NCI-H2196 (cell line): ENCODE measurements around the gene COQ10A.

Source experiments
- DNase-seq: peaks from one replicate; lab custom pipeline; 2025; ENCODE audit not compliant: unreplicated experiment; lab: John Stamatoyannopoulos, UW

The COQ10A gene

DNA sequence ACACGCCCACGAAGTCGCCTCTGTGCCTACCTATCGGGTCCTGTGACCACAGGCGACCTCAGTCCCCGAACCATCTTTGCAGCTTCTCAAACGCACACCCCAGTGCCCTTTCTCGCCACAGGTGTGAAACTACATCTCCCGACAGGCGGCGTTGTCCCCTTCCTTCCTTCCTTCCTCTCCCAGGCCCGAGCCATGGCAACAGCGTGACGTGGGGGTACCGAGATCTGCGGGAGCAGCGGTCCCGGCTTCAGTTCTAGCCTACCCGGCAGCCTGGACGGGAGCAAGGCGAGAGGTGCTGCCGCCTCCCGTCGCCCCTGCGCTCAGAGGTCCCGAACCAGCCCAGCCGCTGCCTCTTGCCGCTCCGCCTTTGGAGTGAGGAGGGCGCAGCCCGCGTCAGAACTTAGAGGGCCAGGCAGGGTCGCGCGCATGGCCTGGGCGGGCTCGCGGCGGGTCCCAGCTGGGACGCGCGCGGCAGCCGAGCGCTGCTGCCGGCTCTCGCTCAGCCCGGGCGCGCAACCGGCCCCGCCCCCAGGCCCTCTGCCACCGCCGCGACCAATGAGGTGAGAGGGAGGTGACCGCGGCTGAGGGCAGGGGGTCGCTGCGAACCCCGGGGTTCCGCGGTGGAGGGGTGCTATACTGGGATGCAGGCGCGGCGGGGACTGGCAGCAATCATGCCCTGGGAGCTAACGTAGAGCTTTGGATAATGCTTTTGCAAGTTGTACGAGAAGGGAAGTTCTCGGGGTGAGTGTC, at the start of gene COQ10A:
Gene COQ10A, plus strand, starts transcription at position 250 of the 750 bp plus-strand sequence. Its CDS starts 177 bp downstream, at position 427.
- DNase-seq = peak; percentile 93

DNA sequence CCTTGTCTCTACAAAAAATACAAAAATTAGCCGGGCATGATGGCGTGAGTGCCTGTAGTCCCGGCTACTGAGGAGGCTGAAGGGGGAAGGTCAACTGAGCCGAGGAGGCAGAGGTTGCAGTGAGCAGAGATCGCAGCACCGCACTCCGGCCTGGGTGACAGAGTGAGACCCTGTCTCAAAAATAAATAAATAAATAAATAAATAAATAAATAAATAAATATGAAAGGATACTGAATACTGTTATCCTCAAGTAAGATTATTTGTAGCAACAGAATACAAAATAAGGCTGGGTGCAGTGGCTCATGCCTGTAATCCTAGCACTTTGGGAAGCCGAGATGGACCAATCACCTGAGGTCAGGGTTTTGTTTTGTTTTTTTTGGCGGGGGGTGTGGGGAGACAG, 46.9 kb upstream of the COQ10A start:
- DNase-seq = no peak

DNA sequence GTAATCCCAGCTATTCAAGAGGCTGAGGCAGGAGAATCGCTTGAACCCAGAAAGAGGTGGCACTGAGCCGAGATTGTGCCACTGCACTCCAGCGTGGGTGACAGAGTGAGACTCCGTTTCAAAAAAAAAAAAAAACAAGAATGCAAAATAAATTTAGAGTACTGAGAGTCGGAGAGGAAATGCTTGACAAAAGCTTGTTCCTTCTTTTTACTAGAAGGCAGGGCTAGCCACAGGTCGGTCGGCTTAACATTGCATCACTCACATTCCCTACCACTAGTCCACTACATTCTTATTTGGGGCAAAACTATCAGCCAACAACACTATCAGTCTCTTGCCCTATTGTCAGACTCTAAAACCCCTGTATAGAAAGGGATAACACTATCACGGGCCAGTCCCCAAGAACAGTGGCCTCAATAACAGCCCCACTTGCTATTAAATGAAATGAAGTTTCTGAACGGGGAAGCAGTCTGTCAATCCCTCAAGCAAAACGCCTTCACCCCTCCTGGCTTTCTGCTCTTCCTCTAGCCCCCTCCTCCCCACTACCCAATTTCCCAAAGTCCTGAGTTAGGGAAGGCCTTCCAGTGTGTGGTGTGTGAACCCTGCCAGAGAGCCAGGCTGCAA, 46.0 kb upstream of the COQ10A start:
- DNase-seq = no peak

DNA sequence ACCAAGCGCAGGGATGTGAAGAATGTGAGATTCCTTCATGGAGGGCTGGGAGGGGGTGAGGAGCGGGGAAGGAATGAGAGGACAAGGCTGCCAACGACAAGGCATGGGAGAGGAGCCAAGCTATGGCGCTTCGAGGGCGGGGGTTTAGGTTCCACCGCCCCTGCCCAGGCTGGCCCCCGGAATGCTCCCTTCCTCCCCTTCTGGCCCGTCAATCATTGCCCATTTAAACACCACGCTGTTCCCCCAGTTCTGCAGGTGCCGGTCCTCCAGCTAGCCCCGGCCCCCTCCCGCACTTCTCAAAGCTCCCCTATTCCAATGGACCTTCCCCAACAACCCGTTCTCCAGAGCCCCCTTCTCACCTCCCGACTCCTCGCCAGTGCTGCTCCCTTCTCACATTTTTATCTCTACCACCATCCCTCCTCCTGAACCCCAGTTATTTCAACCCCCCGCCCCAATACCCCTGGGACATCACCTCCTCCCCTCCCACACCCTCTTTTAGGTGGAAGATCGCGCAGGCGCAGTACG, 45.4 kb upstream of the COQ10A start:
- no peak for DNase-seq

DNA sequence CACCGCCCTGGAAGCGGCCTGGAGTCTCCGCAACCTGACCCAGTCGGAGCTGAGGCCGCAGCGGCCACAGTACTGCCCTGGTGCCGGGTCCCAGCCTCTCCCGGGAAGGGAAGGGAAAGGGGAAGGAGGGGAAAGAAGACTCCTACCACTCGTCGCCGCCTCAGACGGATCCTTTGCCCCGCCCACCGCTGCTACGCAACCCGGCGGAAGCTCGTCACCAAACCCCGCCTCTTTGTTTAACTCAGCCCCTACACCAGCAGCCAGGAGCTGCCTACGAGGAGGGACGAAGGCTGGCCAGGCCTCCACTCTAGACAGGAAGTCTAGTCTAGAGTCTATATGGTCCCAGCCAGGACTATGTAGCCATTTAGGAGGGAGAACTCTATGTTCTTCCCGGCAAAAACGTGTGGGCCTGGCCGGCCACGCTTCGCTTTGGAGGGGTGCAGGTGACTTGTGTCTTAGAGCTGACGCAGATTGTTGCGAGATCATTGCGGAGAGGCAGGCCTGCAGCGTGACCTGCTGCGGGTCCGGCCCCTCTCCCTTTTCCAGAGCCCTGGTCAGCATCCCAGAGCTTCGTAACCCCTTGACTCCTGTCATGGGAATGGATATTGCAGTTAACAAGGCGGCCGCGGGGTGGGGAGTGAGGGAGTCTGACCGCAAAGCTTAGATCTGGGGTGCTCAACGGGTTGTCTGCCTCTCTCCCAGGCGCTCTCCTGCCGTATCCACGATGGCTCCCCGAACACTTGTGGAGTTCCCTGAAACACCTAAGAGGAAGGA, 44.8 kb upstream of the COQ10A start, which contains the start of gene RNF41:
Gene RNF41, minus strand, starts transcription at position 166 of the 774 bp plus-strand sequence. CDS start 7,875 bp downstream, outside the sequence.
- peak; percentile 96 for DNase-seq

DNA sequence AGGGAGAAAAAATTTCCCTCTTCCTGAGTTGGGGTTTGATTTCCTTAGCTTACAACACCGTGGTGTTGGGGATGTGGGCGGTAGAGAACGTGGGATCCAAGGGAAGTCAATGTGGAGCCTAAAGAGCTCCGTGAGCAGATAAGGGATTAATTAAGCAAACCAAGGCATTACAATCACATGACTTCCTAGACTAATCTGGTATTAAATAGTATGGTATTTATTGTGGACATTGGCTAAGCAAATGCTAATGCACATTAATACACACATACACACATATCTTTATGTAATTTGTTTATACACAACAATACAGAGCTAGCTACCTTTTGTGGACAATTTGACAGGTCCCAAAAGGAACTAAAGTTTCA, 44.2 kb upstream of the COQ10A start:
- no peak for DNase-seq

DNA sequence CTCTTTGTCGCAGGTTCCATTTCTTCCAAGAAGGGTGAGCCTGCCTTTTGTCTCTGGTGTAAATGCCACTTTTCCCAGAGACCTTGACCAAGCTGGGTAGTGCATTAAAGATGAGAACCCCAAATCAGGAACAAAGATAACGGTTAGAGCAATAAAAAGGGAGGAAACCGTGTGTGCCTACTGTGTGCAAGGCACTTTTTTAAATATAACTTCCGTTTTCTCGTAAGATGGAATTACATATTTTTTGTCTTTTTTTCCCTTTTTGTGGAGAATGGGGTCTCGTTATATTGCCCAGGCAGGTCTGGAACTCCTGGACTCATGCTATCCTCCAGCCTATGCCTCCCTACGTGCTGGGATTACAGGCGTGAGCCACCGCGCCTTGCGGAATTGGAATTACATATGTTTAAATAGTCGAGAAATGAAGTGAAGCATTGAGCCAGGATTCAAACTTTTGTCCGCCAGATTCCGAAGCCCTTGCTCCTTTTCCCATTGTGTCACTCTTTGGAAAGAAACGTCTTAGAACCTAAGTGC, 43.1 kb upstream of the COQ10A start:
- DNase-seq = no peak

DNA sequence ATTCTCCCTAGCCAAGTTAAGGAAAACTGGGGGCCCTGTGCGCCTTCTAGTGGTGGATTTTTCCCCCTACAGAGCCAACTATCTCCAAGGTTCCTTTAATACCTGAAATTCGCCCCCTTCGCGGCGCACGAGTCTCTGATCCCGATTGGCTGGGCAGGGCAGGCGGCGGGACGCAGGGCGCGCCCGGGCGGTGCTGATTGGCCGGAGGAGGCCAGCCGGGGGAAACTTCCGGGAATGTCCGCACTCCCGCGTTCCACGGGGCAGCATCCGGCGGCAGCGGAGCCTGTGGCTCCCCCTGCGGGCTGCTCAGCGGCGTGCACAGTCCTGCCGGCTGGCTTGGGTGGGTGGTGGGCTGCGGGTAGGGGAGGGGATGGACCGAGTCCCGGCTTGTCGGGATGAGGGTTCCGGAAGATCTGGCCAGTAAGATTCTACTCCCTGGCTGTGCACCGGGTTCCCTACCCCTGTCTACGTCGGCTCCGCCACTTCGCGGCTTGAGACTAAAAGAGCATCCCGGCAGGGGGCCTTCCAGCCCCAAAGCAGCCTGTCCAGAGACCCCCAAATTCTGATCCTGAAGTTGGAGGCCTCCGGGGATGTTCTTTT, 42.5 kb upstream of the COQ10A start, which contains the start of gene NABP2:
Gene NABP2, plus strand, starts transcription at position 241 of the 600 bp plus-strand sequence. CDS start 515 bp downstream, outside the sequence.
- DNase-seq = peak; percentile 97

DNA sequence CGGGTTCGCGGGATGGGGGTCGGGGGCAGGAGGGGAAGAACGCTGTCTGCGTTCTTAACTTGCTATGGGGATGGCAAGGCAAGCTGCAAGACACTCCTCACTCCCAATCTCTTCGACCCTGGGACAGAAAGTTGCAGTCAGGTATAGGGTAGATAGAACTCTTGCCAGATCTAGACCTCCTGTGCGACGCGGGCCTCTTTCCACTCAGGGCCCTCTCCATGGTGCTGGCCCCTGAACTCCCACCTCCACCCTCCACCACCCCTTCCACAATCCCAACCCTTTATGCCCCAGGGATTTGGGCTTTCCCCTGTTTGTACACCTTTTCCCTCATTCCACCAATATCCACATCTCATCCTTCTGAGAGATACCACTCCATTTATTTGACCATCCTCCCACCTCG, 41.8 kb upstream of the COQ10A start:
- no peak for DNase-seq

DNA sequence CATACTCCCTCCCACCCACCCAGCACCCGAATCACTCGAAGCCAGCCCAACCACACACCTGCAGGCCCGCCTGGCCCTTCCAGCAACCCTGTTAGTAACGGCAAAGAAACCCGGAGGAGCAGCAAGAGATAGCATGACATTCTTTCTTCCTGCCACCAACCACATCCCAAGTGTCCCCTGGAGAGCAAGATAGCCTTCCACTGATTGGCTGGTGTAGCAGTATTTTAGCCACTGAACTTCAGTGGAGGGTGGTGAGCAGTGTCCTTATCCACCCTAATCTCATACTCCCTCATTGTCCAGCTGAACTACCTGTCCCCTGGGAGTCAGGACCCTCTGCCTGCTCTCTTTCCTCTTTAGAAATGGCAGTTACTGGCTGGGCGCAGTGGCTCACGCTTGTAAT, 37.7 kb upstream of the COQ10A start:
- DNase-seq = no peak

DNA sequence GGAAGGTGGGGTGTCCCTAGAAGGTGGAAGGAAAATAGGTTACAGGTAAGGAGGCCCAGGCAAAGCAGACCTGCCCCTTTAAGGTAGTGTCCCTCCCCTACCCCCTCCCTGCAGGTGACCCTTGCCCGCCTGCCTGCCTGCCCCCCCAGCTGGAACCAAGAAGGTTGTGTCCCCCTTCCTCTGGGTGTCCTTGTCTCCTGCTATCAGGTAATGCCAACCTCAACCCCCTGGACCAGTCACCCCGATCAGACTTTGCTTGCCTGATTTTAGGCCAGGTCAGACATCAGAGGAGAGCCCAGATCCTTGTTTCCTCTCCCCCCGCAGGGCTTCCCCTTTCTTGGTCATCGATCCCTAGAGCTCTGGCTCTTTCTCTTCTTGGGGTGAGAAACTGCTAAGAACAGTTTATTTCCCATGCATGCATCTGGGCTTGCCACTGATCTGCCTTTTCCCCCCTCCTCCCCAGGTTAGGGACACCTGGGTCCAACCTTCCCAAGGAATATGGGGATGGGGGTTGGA, 36.8 kb upstream of the COQ10A start, which contains the start of gene SLC39A5:
Gene SLC39A5, plus strand, starts transcription at position 136 of the 516 bp plus-strand sequence. CDS start 1,224 bp downstream, outside the sequence.
- no peak for DNase-seq

DNA sequence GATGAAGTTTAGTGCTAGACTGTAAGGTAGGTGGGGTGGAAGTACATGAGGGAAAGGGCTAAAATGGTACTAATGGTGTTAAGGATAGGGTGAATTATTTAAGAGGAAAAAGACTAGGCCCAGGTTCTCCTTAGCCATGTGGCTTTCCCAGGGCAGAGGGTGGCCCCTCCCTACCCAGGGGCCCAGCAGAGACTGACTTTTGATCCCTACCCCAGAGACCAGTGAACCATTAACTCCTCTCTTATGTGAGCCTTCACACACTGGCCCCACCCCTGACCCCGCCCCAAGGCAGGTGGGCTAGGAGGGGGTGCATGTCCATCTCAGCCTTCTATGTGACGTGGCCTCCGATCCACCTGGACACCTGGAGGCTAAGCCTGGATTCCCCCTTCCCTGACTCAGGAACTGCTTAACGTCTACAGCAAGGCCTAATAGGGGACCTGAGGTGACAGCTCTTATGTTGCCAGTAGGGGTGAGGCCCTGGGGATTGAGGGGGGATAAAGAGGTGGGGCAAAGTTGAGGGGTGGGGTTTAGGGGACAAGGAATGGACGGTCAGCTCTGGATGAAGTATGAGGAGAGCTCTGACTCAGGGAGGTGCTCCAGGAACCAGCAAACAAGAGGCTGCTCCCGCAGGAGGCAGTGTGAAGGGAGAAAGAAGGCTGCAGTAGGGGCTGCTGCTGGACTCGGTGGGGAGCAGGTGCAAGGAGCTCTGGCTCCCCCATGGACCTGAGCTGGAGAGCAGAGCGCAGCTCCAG, 36.1 kb upstream of the COQ10A start:
- DNase-seq = no peak

DNA sequence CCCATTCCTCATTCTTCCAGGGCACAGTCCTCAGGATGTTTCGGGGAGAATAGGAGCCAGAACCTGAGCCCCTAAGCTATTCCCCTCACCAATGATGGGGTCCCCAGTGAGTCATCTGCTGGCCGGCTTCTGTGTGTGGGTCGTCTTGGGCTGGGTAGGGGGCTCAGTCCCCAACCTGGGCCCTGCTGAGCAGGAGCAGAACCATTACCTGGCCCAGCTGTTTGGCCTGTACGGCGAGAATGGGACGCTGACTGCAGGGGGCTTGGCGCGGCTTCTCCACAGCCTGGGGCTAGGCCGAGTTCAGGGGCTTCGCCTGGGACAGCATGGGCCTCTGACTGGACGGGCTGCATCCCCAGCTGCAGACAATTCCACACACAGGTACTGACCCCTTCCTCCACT, 35.6 kb upstream of the COQ10A start:
- DNase-seq = no peak

DNA sequence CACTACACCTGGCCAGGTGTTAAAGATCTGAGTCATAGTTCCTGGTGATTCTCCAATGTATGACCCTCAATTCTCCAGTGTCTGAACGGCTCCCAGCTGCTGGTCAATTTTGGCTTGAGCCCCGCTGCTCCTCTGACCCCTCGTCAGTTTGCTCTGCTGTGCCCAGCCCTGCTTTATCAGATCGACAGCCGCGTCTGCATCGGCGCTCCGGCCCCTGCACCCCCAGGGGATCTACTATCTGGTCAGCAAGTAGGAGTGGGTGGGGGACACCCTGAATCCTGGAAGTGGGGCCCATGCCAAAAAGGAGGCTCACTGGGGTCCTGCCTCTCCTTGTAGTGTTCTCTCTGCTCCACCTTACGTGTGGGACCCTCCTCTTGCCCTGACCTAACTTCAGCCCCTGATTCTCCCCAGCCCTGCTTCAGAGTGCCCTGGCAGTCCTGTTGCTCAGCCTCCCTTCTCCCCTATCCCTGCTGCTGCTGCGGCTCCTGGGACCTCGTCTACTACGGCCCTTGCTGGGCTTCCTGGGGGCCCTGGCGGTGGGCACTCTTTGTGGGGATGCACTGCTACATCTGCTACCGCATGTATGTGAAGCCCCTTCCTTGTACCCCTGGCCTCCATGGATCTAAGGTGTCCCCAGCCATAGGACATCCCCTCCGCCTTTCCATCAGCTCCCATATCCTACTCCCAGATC, 31.9 kb upstream of the COQ10A start:
- DNase-seq = no peak

DNA sequence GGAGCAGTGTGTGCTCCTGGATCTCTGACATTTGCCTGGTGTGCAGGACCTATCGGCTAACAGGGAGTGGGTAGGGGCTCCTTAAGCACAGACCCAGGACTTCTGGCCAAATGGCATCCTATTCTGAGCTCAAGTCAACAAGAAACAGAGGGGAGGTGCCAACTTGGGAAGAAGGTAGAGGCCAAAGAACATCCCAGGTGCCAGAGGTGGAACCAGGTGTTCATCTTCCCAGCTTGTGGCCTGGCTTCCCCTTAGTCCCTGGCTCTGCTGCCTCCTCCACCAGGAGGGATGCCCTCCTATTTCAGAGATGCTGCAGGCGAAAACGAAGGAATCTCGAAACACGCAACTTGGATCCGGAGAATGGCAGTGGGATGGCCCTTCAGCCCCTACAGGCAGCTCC, 30.7 kb upstream of the COQ10A start:
- no peak for DNase-seq

DNA sequence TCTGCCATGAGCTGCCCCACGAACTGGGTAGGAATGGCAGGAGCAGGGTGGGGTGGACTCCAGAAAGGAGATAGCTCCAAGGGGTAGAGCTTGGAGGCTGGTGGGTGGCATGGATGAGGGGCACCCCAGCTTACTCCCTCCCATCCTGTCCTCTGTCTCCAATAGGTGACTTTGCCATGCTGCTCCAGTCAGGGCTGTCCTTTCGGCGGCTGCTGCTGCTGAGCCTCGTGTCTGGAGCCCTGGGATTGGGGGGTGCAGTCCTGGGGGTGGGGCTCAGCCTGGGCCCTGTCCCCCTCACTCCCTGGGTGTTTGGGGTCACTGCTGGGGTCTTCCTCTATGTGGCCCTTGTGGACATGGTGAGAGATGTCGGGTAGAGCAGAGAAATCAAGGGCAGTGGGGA, 29.8 kb upstream of the COQ10A start:
- DNase-seq = no peak

DNA sequence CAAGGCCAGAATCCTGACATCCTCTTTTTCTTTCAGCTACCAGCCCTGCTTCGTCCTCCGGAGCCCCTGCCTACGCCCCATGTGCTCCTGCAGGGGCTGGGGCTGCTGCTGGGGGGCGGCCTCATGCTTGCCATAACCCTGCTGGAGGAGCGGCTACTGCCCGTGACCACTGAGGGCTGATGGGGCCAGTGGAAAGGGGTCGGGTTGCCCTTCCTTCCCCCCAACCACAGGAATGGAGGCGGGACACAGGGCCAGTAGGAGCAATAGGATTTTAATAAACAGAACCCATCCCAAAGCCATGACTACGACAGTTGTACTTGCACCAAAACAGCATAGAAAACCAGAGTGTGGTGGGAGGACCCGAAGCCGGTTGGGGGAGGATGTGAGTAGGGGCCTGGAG, 29.2 kb upstream of the COQ10A start:
- DNase-seq = no peak

DNA sequence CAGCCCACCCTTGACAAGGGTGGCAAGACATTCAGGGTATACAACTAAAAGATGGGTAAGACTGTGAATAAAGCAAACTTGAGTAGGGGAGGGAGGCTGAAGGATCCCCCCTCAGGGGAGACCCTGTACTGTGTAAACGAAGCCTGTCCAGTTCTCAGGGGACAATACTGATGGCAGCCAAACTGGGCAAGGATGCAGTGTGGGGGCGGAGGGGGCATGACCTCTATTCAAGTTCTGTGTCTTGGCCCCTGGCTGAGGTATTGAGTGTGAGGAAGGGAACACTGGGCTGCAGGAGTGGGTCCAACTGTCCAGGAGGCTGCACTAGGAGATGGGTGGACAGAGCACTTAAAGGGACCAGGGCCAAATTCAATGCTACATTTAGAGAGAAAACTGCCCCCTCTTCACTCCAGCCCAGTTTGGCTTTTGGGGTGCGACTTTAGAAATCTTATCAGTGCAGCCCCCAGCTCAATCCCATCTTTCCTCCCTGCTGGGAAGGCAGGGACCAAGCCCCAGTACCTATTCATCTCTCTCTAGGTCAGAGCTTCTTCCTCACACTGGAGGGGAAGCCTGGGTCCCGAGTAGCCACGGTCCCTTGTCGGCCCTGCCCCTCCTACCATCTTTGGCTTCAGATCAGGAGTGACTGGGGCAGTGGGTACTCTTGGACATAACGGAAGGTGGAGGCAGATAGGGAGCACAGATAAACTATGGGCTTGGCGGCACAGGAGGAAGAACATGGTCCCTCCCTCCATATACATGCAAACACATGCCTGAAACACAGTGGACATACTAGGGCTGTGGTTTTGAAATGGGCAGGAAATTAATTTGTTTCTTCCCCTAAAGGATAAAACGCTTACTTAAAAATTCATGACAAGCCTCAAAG, 25.1 kb upstream of the COQ10A start:
- DNase-seq = no peak
